CD4-positive, alpha-beta T cell (primary cell): ENCODE data around the gene NREP. TPM values are rescaled to one million over a fixed set of nuclear protein-coding genes. Genes with fewer than 3 reads are reported as not detected.

Source experiments
- ATAC-seq: fragments of 200-7000 bp; cut with Tn5 transposase; one replicate; pipeline ENCODE4 v1.10.0; 2022; ENCODE audit warnings: mild to moderate bottlenecking; ENCODE audit not compliant: poor library complexity
- CTCF ChIA-PET: fragments of 350-600 bp; sonication (Branson Sonifier 250); formaldehyde crosslinking; loops from one replicate; lab custom pipeline; 2021; ENCODE audit warnings: antibody characterized with exemption, inconsistent platforms; lab: Charles Lee
- POLR2A ChIA-PET: fragments of 350-600 bp; sonication (Branson Sonifier 250); formaldehyde crosslinking; loops from one replicate; lab custom pipeline; 2021; ENCODE audit warnings: antibody characterized with exemption, inconsistent platforms; lab: Charles Lee
- DNase-seq, 14 experiments: peaks; one replicate each; pipeline ENCODE4 v3.0.0-alpha.2; 2013 to 2020; ENCODE audit warnings: mixed read lengths in 2 of 14
- H3K27ac ChIP-seq, 2 donors: one replicate each; pipeline versions ENCODE4 v1.5.1 to v1.7.0; 2013; ENCODE audit warnings: low read length in 2 of 2, low read depth in 1 of 2, mild to moderate bottlenecking in 1 of 2
- H3K27me3 ChIP-seq, 2 experiments: 1 replicate in 1 of 2; 2 replicates in 1 of 2; pipeline versions ENCODE4 v1.6.1 to v1.7.0; 2013; ENCODE audit warnings: low read length in 2 of 2, control low read depth in 1 of 2, mild to moderate bottlenecking in 1 of 2, moderate library complexity in 1 of 2; ENCODE audit not compliant: insufficient read depth in 2 of 2, control insufficient read depth in 1 of 2
- H3K36me3 ChIP-seq: one replicate; pipeline ENCODE4 v1.6.1; 2013; ENCODE audit warnings: low read length, control low read depth; ENCODE audit not compliant: insufficient read depth
- H3K4me1 ChIP-seq: one replicate; pipeline ENCODE4 v1.6.1; 2013; ENCODE audit warnings: low read length, control low read depth; ENCODE audit not compliant: insufficient read depth
- H3K4me3 ChIP-seq: one replicate; pipeline ENCODE4 v1.5.1; 2013; ENCODE audit warnings: mild to moderate bottlenecking, low read length, moderate library complexity
- H3K9me3 ChIP-seq, 2 experiments: 1 replicate in 1 of 2; 2 replicates in 1 of 2; pipeline versions ENCODE4 v1.6.1 to v1.7.0; 2013; ENCODE audit warnings: low read length in 2 of 2, mild to moderate bottlenecking in 2 of 2, control low read depth in 1 of 2, moderate library complexity in 1 of 2; ENCODE audit not compliant: control insufficient read depth in 1 of 2, insufficient read depth in 1 of 2
- H3K27ac Mint-ChIP-seq: one replicate; pipeline ENCODE4 v1.8.0; 2020; ENCODE audit warnings: mixed read lengths
- H3K27me3 Mint-ChIP-seq: one replicate; pipeline ENCODE4 v1.8.0; 2021; ENCODE audit warnings: mixed read lengths
- H3K36me3 Mint-ChIP-seq: one replicate; pipeline ENCODE4 v1.8.0; 2021; ENCODE audit warnings: low read depth, mixed read lengths
- H3K4me1 Mint-ChIP-seq: one replicate; pipeline ENCODE4 v1.8.0; 2021; ENCODE audit warnings: low read depth, mixed read lengths
- H3K4me3 Mint-ChIP-seq: one replicate; pipeline ENCODE4 v1.8.0; 2020; ENCODE audit warnings: mild to moderate bottlenecking, mixed read lengths
- H3K9me3 Mint-ChIP-seq: one replicate; pipeline ENCODE4 v1.8.0; 2020; ENCODE audit warnings: mixed read lengths
- intact Hi-C, 2 experiments: fragments of 100-400 bp; cut with DNase I in 1 of 2; cut with micrococcal nuclease in 1 of 2; formaldehyde crosslinking; loops; one replicate each; pipeline versions ENCODE4 v1.15.1 to v1.9.0; 2023 to 2025; cut with DNase I, micrococcal nuclease
- total RNA-seq, 174 experiments: library from RNA in 2 of 174; stranded (reverse) in 2 of 174; gene quantifications; one replicate each; pipeline ENCODE4 v1.2.3 and lab custom pipeline; 2021 to 2026
- TF ChIP-seq, protein P1 (sequence below): fragments of 200-600 bp; IDR thresholded peaks from one replicate; pipeline ENCODE4 v1.8.0; 2022; ENCODE audit warnings: antibody characterized with exemption, mild to moderate bottlenecking

The NREP gene
- total RNA-seq, 2 experiments from 2014 or later: 2.3 to 2.9 TPM

DNA sequence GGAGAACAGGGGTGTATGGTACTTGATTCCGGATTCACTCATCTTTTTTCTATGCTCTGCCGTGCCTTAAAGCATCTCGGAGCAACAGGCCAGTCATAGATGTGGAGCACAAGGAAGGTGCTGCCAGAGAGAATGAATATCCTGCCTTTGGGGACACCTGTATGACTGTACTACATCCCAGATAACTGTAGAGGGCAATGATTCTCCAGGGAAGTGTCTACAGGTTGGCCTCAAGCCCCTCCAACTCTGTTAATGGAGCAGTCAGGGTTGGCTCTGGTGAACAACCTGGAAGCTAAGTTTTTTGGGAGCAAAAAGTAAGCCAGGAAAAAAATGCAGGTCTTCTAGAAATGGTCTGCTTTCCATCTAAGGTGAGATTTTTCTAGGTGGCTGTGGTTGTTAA, 71.0 kb downstream of the NREP start:
- ChIA-PET POLR2A (no interaction called here), CTCF (no interaction called here)
- Mint-ChIP-seq H3K9me3 (no peaks in the 10 kb centered on the region), H3K4me1 (no peaks in the 10 kb centered on the region), H3K36me3 (no peaks in the 10 kb centered on the region), H3K27me3 (no peaks in the 10 kb centered on the region), H3K4me3 (no peak overlapping the region), H3K27ac (no peak overlapping the region)
- no peak overlapping the region for H3K27ac ChIP-seq
- H3K4me3 ChIP-seq: no peak overlapping the region
- TF ChIP-seq, protein P1, sequence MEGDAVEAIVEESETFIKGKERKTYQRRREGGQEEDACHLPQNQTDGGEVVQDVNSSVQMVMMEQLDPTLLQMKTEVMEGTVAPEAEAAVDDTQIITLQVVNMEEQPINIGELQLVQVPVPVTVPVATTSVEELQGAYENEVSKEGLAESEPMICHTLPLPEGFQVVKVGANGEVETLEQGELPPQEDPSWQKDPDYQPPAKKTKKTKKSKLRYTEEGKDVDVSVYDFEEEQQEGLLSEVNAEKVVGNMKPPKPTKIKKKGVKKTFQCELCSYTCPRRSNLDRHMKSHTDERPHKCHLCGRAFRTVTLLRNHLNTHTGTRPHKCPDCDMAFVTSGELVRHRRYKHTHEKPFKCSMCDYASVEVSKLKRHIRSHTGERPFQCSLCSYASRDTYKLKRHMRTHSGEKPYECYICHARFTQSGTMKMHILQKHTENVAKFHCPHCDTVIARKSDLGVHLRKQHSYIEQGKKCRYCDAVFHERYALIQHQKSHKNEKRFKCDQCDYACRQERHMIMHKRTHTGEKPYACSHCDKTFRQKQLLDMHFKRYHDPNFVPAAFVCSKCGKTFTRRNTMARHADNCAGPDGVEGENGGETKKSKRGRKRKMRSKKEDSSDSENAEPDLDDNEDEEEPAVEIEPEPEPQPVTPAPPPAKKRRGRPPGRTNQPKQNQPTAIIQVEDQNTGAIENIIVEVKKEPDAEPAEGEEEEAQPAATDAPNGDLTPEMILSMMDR: no peak
- no peaks in the 10 kb centered on the region for H3K9me3 ChIP-seq
- no peaks in the 10 kb centered on the region for H3K4me1 ChIP-seq
- DNase-seq: no peak
- H3K27me3 ChIP-seq: no peaks in the 10 kb centered on the region
- ATAC-seq: no peak
- intact Hi-C loops: loop anchor here in 1 of 2 experiments (2.0 kb wide), 1 partner anchor 463 kb away; no protein-coding TSS in a partner anchor
- no peaks in the 10 kb centered on the region for H3K36me3 ChIP-seq

DNA sequence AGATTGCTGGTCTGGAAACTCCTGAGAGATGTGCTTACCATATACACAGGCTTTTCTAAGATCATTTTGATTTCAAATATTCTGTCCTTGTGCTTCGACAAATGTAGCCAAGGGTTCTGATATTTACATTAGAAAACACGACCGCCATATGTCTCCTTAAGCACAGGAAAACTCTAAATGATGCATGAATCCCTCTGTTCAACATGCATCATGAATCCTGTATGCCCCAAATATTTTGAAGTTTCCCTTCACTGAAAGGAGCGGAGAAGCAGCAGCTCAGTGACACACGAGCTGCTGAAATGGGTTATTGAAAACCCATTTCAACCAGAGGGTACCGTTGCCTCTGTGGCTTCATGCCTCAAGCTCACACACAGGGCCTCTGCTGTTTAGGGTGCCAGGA, 74.4 kb downstream of the NREP start:
- CTCF ChIA-PET: no interaction called here
- Mint-ChIP-seq H3K36me3 (no peaks in the 10 kb centered on the region), H3K4me1 (no peaks in the 10 kb centered on the region), H3K27me3 (no peaks in the 10 kb centered on the region), H3K4me3 (no peak overlapping the region), H3K9me3 (no peaks in the 10 kb centered on the region), H3K27ac (no peak overlapping the region)
- no peaks in the 10 kb centered on the region for H3K4me1 ChIP-seq
- H3K27me3 ChIP-seq: no peaks in the 10 kb centered on the region
- TF ChIP-seq, protein P1: no peak
- no peaks in the 10 kb centered on the region for H3K9me3 ChIP-seq
- DNase-seq: no peak
- H3K4me3 ChIP-seq: no peak overlapping the region
- no peaks in the 10 kb centered on the region for H3K36me3 ChIP-seq
- H3K27ac ChIP-seq: no peak overlapping the region
- intact Hi-C loops: no loop called here
- ATAC-seq: no peak
- POLR2A ChIA-PET: no interaction called here

DNA sequence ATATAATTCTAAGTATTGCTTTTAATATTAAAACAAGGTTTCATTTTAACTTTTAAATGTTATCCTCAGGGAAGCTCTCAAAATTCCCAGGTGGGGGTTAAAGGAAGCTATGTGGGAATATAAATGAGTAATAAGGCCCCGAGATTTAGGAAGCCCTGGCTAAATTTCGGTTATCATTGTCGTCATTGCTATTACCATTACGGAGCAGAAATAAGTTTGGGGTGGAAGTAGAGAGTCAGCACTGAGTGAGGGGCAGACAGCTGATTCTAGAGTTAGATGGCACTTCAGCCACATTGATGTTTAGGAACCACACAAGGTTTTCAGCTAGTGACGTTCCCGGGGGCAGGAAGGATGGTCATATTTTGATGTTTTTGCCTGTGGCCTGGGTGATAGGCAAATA, 74.9 kb downstream of the NREP start:
- CTCF ChIA-PET: no interaction called here
- no peaks in the 10 kb centered on the region for H3K36me3 Mint-ChIP-seq

More for the DNA sequence above, 74.9 kb downstream of the NREP start:
- Mint-ChIP-seq H3K9me3 (no peaks in the 10 kb centered on the region), H3K27ac (no peak overlapping the region), H3K4me1 (no peaks in the 10 kb centered on the region), H3K4me3 (no peak overlapping the region), H3K27me3 (no peaks in the 10 kb centered on the region)
- no peaks in the 10 kb centered on the region for H3K9me3 ChIP-seq
- intact Hi-C loops: no loop called here
- H3K36me3 ChIP-seq: no peaks in the 10 kb centered on the region
- POLR2A ChIA-PET: no interaction called here
- H3K27ac ChIP-seq: no peak overlapping the region
- TF ChIP-seq, protein P1: no peak
- no peak for DNase-seq
- no peak for ATAC-seq
- H3K27me3 ChIP-seq: no peaks in the 10 kb centered on the region
- no peak overlapping the region for H3K4me3 ChIP-seq
- H3K4me1 ChIP-seq: no peaks in the 10 kb centered on the region
